GM06990 (cell line): ENCODE data around the gene LRP3.

Source experiments
- DNase-seq: peaks from one replicate; pipeline ENCODE4 v3.0.0-alpha.2; 2011; ENCODE audit not compliant: insufficient read length; ENCODE audit errors: extremely low read depth
- H3K27me3 ChIP-seq: replicated peaks from 2 replicates; pipeline ENCODE4 v1.6.0; 2011; ENCODE audit warnings: low read length; ENCODE audit not compliant: control insufficient read depth, insufficient read depth
- H3K36me3 ChIP-seq: 2 replicates; pipeline ENCODE4 v1.5.1; 2011; ENCODE audit warnings: low read length; ENCODE audit not compliant: control insufficient read depth, insufficient read depth
- H3K4me3 ChIP-seq: replicated peaks from 2 replicates; pipeline ENCODE4 v1.5.1; 2011; ENCODE audit warnings: low read depth, mild to moderate bottlenecking, control low read depth, low read length
- CTCF ChIP-seq: IDR thresholded peaks from 2 replicates; pipeline ENCODE4 v1.5.1; 2011; ENCODE audit warnings: low read length, control low read depth, mild to moderate bottlenecking, inconsistent platforms; ENCODE audit not compliant: insufficient read depth, poor library complexity, severe bottlenecking

The LRP3 gene

DNA sequence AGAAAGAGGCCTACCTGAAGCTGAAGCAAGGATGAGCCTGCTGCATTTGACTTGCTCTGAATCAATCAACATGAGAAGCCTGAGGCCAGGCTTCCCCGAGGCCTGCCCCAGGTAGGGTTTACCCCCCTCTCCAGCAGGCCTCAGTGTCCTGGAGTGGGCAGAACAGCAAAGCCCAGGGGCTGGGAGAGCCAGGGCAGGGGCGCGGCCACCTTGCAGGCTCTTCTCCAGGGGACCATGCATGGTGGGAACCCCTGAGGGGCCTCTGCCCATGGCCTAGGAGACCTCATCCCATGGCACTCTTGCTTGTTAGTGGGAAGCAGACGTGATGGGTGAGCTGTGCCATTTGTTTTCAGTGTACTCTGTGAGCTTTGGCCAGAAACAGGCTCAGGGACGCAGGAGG lies 19.9 kb upstream of the LRP3 start:
- H3K4me3 ChIP-seq = no peak overlapping the region
- TF ChIP-seq CTCF = no peak
- H3K36me3 ChIP-seq = peaks cover 1% of the 10 kb centered on the region; the same call in 1 of the 2 replicates
- DNase-seq = no peak
- no peaks in the 10 kb centered on the region for H3K27me3 ChIP-seq

GRCh38 chr19:33175156-33175782 lies 18.9 kb upstream of the LRP3 start:
- Histone ChIP-seq H3K27me3 (no peaks in the 10 kb centered on the region), H3K4me3 (no peak overlapping the region; the same call in 1 of the 2 replicates), H3K36me3 (peaks cover 1% of the 10 kb centered on the region; the same call in 1 of the 2 replicates)
- DNase-seq = no peak
- no peak for TF ChIP-seq CTCF

DNA sequence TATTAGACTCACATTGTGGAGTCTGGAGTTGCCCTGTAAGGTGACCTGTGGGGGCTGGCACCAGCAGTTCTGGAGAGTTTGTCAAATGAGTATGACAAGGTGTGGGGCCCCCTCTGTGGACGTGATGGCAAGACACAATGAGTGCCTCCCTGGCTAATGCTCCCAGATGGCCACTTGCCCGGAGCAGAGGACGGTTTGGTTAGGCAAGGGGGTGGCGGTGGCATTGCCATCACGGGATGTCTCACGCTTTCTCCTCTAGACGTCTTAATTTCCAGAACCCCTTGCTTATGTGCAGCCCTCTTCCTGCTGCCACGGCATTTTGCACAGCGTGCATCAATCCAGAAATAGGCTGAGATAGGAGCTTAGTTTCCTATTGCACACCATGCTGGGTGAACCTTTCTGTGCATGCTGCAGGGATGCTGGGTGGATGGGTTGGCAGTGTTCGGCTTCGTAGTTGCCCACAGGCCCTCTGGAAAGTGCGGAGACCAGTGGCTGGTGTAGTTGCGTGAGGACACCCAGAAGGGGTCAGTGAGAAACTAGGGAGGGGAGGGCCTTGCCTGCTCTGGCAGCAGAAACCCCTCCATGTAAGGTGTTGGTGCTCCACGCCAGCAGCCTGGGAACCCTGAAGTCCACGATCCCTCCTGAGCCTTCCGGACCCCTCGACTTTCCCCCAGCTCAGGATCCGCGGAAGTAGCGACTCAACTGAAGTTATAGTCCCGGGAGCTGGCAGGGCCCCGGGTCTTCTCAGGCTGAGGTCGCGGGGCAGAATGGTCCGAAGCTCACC lies 18.1 kb upstream of the LRP3 start:
- peaks cover 1% of the 10 kb centered on the region; the same call in 1 of the 2 replicates for H3K36me3 ChIP-seq
- TF ChIP-seq CTCF = no peak
- no peak for DNase-seq

GRCh38 chr19:33176670-33177416 lies 17.3 kb upstream of the LRP3 start:
- peak; percentile 25 for TF ChIP-seq CTCF
- peak; percentile 100 for DNase-seq
- H3K36me3 ChIP-seq = peaks cover 1% of the 10 kb centered on the region; the same call in 1 of the 2 replicates
- no peaks in the 10 kb centered on the region for H3K27me3 ChIP-seq
- H3K4me3 ChIP-seq = peak overlapping the region; percentile 89

More for the DNA sequence above, 18.1 kb upstream of the LRP3 start:
- Histone ChIP-seq H3K4me3 (peak overlapping the region; percentile 89), H3K27me3 (no peaks in the 10 kb centered on the region)

DNA sequence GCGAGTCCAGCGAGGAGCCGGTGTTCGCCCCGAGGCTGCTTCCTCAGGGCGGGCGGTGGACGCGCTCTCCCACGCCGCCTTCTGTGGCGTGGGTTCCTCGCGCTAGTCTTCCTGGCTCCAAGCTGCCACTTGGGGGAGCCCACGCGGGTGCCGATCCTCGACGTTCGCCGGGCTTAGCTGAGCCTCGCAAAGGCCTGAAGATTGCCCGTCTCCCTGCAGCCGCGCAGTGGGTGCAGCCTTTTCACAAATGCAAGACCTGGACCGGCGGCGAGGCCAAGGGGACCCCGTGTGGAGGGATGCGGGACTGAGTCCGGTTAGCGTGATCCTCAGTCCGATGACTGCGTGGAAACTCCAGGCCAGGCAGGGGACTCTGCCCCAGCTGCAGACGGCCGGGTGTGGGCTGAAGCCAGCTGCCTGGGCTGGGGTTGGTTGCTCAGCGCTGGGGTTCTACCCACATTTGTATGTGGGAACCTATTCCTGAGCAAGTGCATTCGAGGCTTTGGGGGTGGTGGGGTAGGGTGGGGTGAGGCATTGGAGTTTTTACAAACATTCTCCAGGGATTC lies 16.6 kb upstream of the LRP3 start:
- H3K27me3 ChIP-seq = no peaks in the 10 kb centered on the region
- no peak for DNase-seq

More for the DNA sequence above, 16.6 kb upstream of the LRP3 start:
- peak; percentile 35 for TF ChIP-seq CTCF
- peak overlapping the region; percentile 54 for H3K4me3 ChIP-seq
- H3K36me3 ChIP-seq = peaks cover 1% of the 10 kb centered on the region; the same call in 1 of the 2 replicates
